H9 (cell line): ENCODE measurements around the gene BEST1. TPM values are rescaled to one million over a fixed set of nuclear protein-coding genes. Genes with fewer than 3 reads are reported as not detected.

Source experiments
- DNase-seq: peaks from one replicate; pipeline ENCODE4 v3.0.0-alpha.2; 2017
- H2AFZ ChIP-seq: one replicate; pipeline ENCODE4 v1.6.1; 2013; ENCODE audit warnings: mild to moderate bottlenecking, low read length, control low read depth, moderate library complexity
- H2AK5ac ChIP-seq: 2 replicates; pipeline ENCODE4 v1.6.1; 2013; ENCODE audit warnings: low read length, control low read depth, mixed read lengths; ENCODE audit not compliant: insufficient read length
- H2BK120ac ChIP-seq: one replicate; pipeline ENCODE4 v1.6.1; 2013; ENCODE audit warnings: low read depth, mild to moderate bottlenecking, low read length, control low read depth, inconsistent platforms; ENCODE audit not compliant: poor library complexity, severe bottlenecking
- H2BK12ac ChIP-seq: 2 replicates; pipeline ENCODE4 v1.6.1; 2013; ENCODE audit warnings: low read length, control low read depth, mixed read lengths, low read depth; ENCODE audit not compliant: insufficient read length
- H2BK15ac ChIP-seq: 2 replicates; pipeline ENCODE4 v1.6.1; 2013; ENCODE audit warnings: low read depth, low read length, control low read depth
- H2BK20ac ChIP-seq: one replicate; pipeline ENCODE4 v1.6.1; 2013; ENCODE audit warnings: low read depth, mild to moderate bottlenecking, low read length, control low read depth, inconsistent platforms; ENCODE audit not compliant: poor library complexity, severe bottlenecking
- H2BK5ac ChIP-seq: 2 replicates; pipeline ENCODE4 v1.6.1; 2013; ENCODE audit warnings: low read length, control low read depth, mixed read lengths; ENCODE audit not compliant: insufficient read length
- H3K14ac ChIP-seq: 2 replicates; pipeline ENCODE4 v1.6.1; 2013; ENCODE audit warnings: low read length, control low read depth; ENCODE audit not compliant: insufficient read depth
- H3K18ac ChIP-seq: 2 replicates; pipeline ENCODE4 v1.6.1; 2013; ENCODE audit warnings: low read depth, mild to moderate bottlenecking, mixed read lengths, low read length, control low read depth; ENCODE audit not compliant: insufficient read length
- H3K23ac ChIP-seq: 2 replicates; pipeline ENCODE4 v1.6.1; 2013; ENCODE audit warnings: low read length, control low read depth, mixed read lengths, low read depth; ENCODE audit not compliant: insufficient read length
- H3K23me2 ChIP-seq: 2 replicates; pipeline ENCODE4 v1.6.1; 2013; ENCODE audit warnings: low read depth, mild to moderate bottlenecking, mixed read lengths, low read length, control low read depth; ENCODE audit not compliant: insufficient read length, poor library complexity, severe bottlenecking
- H3K27ac ChIP-seq: 2 replicates; pipeline ENCODE4 v1.5.1; 2013; ENCODE audit warnings: low read length, control low read depth, mixed read lengths, low read depth; ENCODE audit not compliant: insufficient read length
- H3K27me3 ChIP-seq: 2 replicates; pipeline ENCODE4 v1.6.1; 2013; ENCODE audit warnings: low read length, control low read depth, inconsistent platforms; ENCODE audit not compliant: insufficient read depth
- H3K4ac ChIP-seq: 2 replicates; pipeline ENCODE4 v1.6.1; 2013; ENCODE audit warnings: low read depth, mild to moderate bottlenecking, control low read depth, inconsistent platforms, low read length, moderate library complexity
- H3K4me1 ChIP-seq: 2 replicates; pipeline ENCODE4 v1.6.1; 2013; ENCODE audit warnings: low read length, control low read depth, inconsistent platforms; ENCODE audit not compliant: insufficient read depth
- H3K4me2 ChIP-seq: 2 replicates; pipeline ENCODE4 v1.6.1; 2013; ENCODE audit warnings: low read length, control low read depth, mixed read lengths; ENCODE audit not compliant: insufficient read length, insufficient read depth
- H3K56ac ChIP-seq: 2 replicates; pipeline ENCODE4 v1.6.1; 2013; ENCODE audit warnings: low read depth, mild to moderate bottlenecking, mixed read lengths, low read length, control low read depth; ENCODE audit not compliant: insufficient read length
- H3K79me1 ChIP-seq: 2 replicates; pipeline ENCODE4 v1.6.1; 2013; ENCODE audit warnings: low read depth, mild to moderate bottlenecking, moderate library complexity, low read length, control low read depth, inconsistent platforms; ENCODE audit not compliant: insufficient read depth, poor library complexity, severe bottlenecking
- H3K79me2 ChIP-seq: 2 replicates; pipeline ENCODE4 v1.6.1; 2013; ENCODE audit warnings: low read length, control low read depth, inconsistent platforms; ENCODE audit not compliant: insufficient read depth
- H3K9ac ChIP-seq: 2 replicates; pipeline ENCODE4 v1.6.1; 2013; ENCODE audit warnings: low read length, control low read depth, mixed read lengths; ENCODE audit not compliant: insufficient read length; ENCODE audit errors: extremely low read depth
- H3K9me3 ChIP-seq: one replicate; pipeline ENCODE4 v1.6.1; 2013; ENCODE audit warnings: low read depth, low read length, inconsistent platforms; ENCODE audit not compliant: control insufficient read depth
- H3T11ph ChIP-seq: one replicate; pipeline ENCODE4 v1.6.1; 2013; ENCODE audit warnings: mild to moderate bottlenecking, low read length, control low read depth, inconsistent platforms
- H4K20me1 ChIP-seq: one replicate; pipeline ENCODE4 v1.6.1; 2013; ENCODE audit not compliant: control insufficient read depth, insufficient read length, insufficient read depth
- H4K5ac ChIP-seq: 2 replicates; pipeline ENCODE4 v1.6.1; 2013; ENCODE audit warnings: low read depth, mild to moderate bottlenecking, mixed read lengths, low read length, control low read depth; ENCODE audit not compliant: insufficient read length
- H4K8ac ChIP-seq: replicated peaks from 2 replicates; pipeline ENCODE4 v1.6.1; 2013; ENCODE audit warnings: low read length, control low read depth, mixed read lengths, low read depth; ENCODE audit not compliant: insufficient read length
- H4K91ac ChIP-seq: 2 replicates; pipeline ENCODE4 v1.6.1; 2013; ENCODE audit warnings: low read depth, mild to moderate bottlenecking, moderate library complexity, mixed read lengths, low read length, control low read depth; ENCODE audit not compliant: insufficient read length
- H3K27ac Mint-ChIP-seq, 3 experiments: 2 replicates in 2 of 3; 3 replicates in 1 of 3; pipeline ENCODE4 v1.8.0; 2020 to 2021; ENCODE audit warnings: mixed read lengths in 3 of 3, mild to moderate bottlenecking in 1 of 3, moderate library complexity in 1 of 3
- H3K27me3 Mint-ChIP-seq: 2 replicates; pipeline ENCODE4 v1.8.0; 2021; ENCODE audit warnings: low read depth, mild to moderate bottlenecking, moderate library complexity, mixed read lengths
- H3K36me3 Mint-ChIP-seq, 3 experiments: 2 replicates in 2 of 3; 3 replicates in 1 of 3; pipeline ENCODE4 v1.8.0; 2020 to 2021; ENCODE audit warnings: low read depth in 3 of 3, mixed read lengths in 3 of 3; ENCODE audit not compliant: insufficient read depth in 1 of 3
- H3K4me1 Mint-ChIP-seq, 2 experiments: 2 replicates each; pipeline ENCODE4 v1.8.0; 2020; ENCODE audit warnings: mixed read lengths in 2 of 2
- H3K4me3 Mint-ChIP-seq, 2 experiments: 2 replicates in 1 of 2; 3 replicates in 1 of 2; pipeline ENCODE4 v1.8.0; 2020 to 2021; ENCODE audit warnings: mild to moderate bottlenecking in 2 of 2, mixed read lengths in 2 of 2, moderate library complexity in 1 of 2
- H3K9me3 Mint-ChIP-seq, 2 experiments: 2 replicates in 1 of 2; 3 replicates in 1 of 2; pipeline ENCODE4 v1.8.0; 2020; ENCODE audit warnings: mild to moderate bottlenecking in 2 of 2, mixed read lengths in 2 of 2, moderate library complexity in 1 of 2
- CTCF ChIP-seq: fragments of 200-600 bp; sonication (generic); conservative IDR thresholded peaks from 3 replicates; pipeline ENCODE4 v1.8.0; 2021; ENCODE audit warnings: antibody characterized with exemption, mild to moderate bottlenecking
- WGBS: extraction: QIAGEN DNeasy Blood & Tissue Kit; methylation state at CpG from one replicate; pipeline ENCODE4 v1.1.7; 2013; ENCODE audit warnings: missing lambda C conversion rate, low lambda C conversion rate, mixed read lengths; ENCODE audit not compliant: insufficient read length; ENCODE audit errors: extremely low coverage; 5-methylcytosine and 5-hydroxymethylcytosine counted together
- total RNA-seq: library from RNA; stranded (reverse); gene quantifications from 2 replicates; pipeline ENCODE4 v1.2.1, GENCODE V29; 2021

The BEST1 gene
- total RNA-seq, 1 experiment from 2014 or later, result 0.24 TPM

- Histone ChIP-seq H3K9ac (no peak overlapping the region), H3K79me1 (no peaks in the 10 kb centered on the region), H3K4me2 (no peak overlapping the region), H3K79me2 (no peaks in the 10 kb centered on the region), H3K27ac (no peak overlapping the region), H4K5ac (no peak overlapping the region), H2BK5ac (no peak overlapping the region), H3T11ph (no peak overlapping the region), H4K20me1 (no peaks in the 10 kb centered on the region), H2BK12ac (no peak overlapping the region), H2BK20ac (no peak overlapping the region), H2BK120ac (no peak overlapping the region), H2AFZ (no peak overlapping the region), H3K14ac (no peak overlapping the region), H3K23ac (no peak overlapping the region), H4K8ac (no peak overlapping the region), H2BK15ac (no peak overlapping the region), H3K18ac (no peak overlapping the region), H3K56ac (no peak overlapping the region), H2AK5ac (no peak overlapping the region), H4K91ac (no peak overlapping the region), H3K4me1 (no peaks in the 10 kb centered on the region), H3K9me3 (no peaks in the 10 kb centered on the region), H3K27me3 (no peaks in the 10 kb centered on the region), H3K4ac (no peak overlapping the region), H3K23me2 (no peaks in the 10 kb centered on the region)
- Mint-ChIP-seq H3K9me3 (peaks cover 12 to 13% of the 10 kb centered on the region in 2 experiments), H3K27me3 (peaks cover 17% of the 10 kb centered on the region), H3K36me3 (peaks cover 0 to 5% (median 0%) of the 10 kb centered on the region in 3 experiments; a peak in 1 of 7 replicates), H3K27ac (no peak overlapping the region), H3K4me1 (no peaks in the 10 kb centered on the region), H3K4me3 (no peak overlapping the region)
- DNase-seq, result no peak
- no peak for TF ChIP-seq CTCF
- WGBS, result no CpG with 5 or more reads among the region's 10 CpGs
These were observed 9.7 kb upstream of the BEST1 start for GRCh38 chr11:61940466-61940865.
